GM12892 (cell line): Measurements from ENCODE around the gene TEX48.

Source experiments
- POLR2A ChIP-seq: IDR thresholded peaks from 2 replicates; pipeline ENCODE4 v1.6.1; 2011; ENCODE audit warnings: low read depth, low read length, control low read depth
- POLR2AphosphoS5 ChIP-seq: IDR thresholded peaks from 2 replicates; pipeline ENCODE4 v1.6.1; 2011; ENCODE audit warnings: low read depth, low read length, control low read depth
- TAF1 ChIP-seq: IDR thresholded peaks from 2 replicates; pipeline ENCODE4 v1.6.1; 2011; ENCODE audit warnings: low read depth, mild to moderate bottlenecking, control low read depth, low read length, borderline replicate concordance

DNA sequence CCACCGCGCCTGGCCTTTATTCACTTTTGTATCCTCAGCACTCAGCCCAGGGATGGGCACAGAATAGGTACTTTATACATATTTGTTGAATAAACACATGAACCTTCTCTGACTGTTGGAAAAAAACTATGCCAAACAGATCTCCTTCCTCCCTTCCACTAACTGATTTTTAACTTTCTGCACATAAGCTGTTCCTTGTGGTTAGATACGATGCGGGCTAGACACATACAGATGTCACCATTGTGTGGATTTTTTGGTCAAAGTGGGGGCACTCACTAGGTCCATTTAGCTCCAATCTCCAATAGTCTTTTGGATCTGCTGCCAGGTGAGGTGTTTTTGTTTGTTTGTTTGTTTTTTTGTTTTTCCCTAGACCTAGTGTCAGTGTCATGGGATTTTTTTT, 5.1 kb downstream of the TEX48 start:
- no peak for TF ChIP-seq POLR2A
- TF ChIP-seq TAF1 = no peak
- TF ChIP-seq POLR2AphosphoS5 = no peak
